Adrenal gland (tissue), 5 donors: ENCODE results near the gene E4F1.

Source experiments
- POLR2A ChIP-seq, 2 donors: fragments of 450-650 bp; IDR thresholded peaks; one replicate each; pipeline ENCODE4 v1.6.1; 2017; ENCODE audit warnings: antibody characterized with exemption in 2 of 2, mild to moderate bottlenecking in 2 of 2, moderate library complexity in 1 of 2
- TF ChIP-seq, protein P1 (sequence below), 6 experiments: fragments of 450-650 bp in 4 of 6; fragments of 200-600 bp in 2 of 6; sonication (generic) in 1 of 6; IDR thresholded peaks; 1 replicate in 5 of 6; 2 replicates in 1 of 6; pipeline versions ENCODE4 v1.5.1 to v1.8.0; 2016 to 2021; ENCODE audit warnings: antibody characterized with exemption in 6 of 6, mild to moderate bottlenecking in 2 of 6, moderate library complexity in 1 of 6
- donor health status: DM: no; HTN: no; CAD: no.

DNA sequence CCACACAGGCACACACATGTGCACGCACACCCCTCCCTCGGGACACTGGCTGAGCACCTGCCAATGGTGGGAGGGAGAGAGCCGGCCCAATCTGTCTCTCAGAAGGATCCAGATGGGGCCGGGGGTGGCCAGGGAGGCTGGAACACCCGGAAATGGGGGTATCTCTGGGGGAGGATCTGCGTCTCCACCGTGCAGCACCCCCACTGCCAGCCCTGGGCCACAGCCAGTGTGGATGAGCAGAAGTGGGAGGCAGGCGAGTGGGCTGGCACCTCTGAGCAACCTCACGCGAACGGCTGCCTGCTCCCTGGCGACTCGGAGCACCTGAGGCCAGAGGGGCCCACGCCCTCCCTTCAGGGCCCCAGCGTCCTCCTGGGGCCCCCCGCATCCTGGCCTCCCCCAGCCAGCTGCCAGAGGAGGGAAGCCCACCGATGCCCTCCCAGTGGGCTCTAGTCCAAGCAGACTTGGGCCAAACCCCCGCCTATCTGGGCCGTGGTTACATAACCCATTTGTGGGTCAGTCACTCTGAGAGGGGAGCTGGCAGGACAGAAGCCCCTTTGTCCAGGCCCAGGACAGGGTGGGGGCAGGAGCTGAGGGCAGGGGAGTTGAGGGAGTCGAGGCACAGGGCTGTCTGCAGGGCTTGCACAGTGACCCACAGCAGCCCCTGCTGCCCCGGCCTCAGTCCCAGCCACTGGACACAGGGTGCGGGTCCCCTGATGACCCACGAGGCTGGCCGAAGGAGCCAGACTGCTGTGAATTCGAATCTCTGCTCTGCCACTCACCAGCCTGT lies 32.5 kb upstream of the E4F1 start:
- TF ChIP-seq, protein P1, sequence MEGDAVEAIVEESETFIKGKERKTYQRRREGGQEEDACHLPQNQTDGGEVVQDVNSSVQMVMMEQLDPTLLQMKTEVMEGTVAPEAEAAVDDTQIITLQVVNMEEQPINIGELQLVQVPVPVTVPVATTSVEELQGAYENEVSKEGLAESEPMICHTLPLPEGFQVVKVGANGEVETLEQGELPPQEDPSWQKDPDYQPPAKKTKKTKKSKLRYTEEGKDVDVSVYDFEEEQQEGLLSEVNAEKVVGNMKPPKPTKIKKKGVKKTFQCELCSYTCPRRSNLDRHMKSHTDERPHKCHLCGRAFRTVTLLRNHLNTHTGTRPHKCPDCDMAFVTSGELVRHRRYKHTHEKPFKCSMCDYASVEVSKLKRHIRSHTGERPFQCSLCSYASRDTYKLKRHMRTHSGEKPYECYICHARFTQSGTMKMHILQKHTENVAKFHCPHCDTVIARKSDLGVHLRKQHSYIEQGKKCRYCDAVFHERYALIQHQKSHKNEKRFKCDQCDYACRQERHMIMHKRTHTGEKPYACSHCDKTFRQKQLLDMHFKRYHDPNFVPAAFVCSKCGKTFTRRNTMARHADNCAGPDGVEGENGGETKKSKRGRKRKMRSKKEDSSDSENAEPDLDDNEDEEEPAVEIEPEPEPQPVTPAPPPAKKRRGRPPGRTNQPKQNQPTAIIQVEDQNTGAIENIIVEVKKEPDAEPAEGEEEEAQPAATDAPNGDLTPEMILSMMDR (IDR thresholded peaks at IDR 0.05) = no peak
- no peak for TF ChIP-seq POLR2A (IDR thresholded peaks at IDR 0.05)
